Activated CD8-positive, alpha-beta T cell treated with anti-CD3 and anti-CD28 coated beads for 36 hours (primary cell): ENCODE results near the gene AVL9. TPM values are rescaled to one million over a fixed set of nuclear protein-coding genes. Genes with fewer than 3 reads are reported as not detected.

Source experiments
- ATAC-seq: fragments of 200-7000 bp; cut with Tn5 transposase; one replicate; pipeline ENCODE4 v1.10.0; 2021; ENCODE audit warnings: mild to moderate bottlenecking, moderate library complexity
- CTCF ChIA-PET: fragments of 350-600 bp; sonication (Branson Sonifier 250); formaldehyde crosslinking; loops from one replicate; lab custom pipeline; 2021; ENCODE audit warnings: antibody characterized with exemption; lab: Charles Lee
- POLR2A ChIA-PET: fragments of 350-600 bp; sonication (Branson Sonifier 250); formaldehyde crosslinking; loops from one replicate; lab custom pipeline; 2021; ENCODE audit warnings: antibody characterized with exemption; lab: Charles Lee
- DNase-seq: peaks from one replicate; pipeline ENCODE4 v3.0.0-alpha.2; 2020
- H3K27ac Mint-ChIP-seq: one replicate; pipeline ENCODE4 v1.8.0; 2021; ENCODE audit warnings: mild to moderate bottlenecking, mixed read lengths
- H3K27me3 Mint-ChIP-seq: one replicate; pipeline ENCODE4 v1.8.0; 2021; ENCODE audit warnings: mixed read lengths
- H3K36me3 Mint-ChIP-seq: one replicate; pipeline ENCODE4 v1.8.0; 2021; ENCODE audit warnings: low read depth, mixed read lengths
- H3K4me1 Mint-ChIP-seq: one replicate; pipeline ENCODE4 v1.8.0; 2021; ENCODE audit warnings: low read depth, mixed read lengths
- H3K4me3 Mint-ChIP-seq: one replicate; pipeline ENCODE4 v1.8.0; 2021; ENCODE audit warnings: mild to moderate bottlenecking, moderate library complexity, mixed read lengths
- H3K9me3 Mint-ChIP-seq: one replicate; pipeline ENCODE4 v1.8.0; 2021; ENCODE audit warnings: mixed read lengths
- intact Hi-C: fragments of 100-400 bp; cut with micrococcal nuclease; formaldehyde crosslinking; loops from one replicate; pipeline ENCODE4 v1.10.0; 2022
- total RNA-seq, 2 experiments: library from RNA; stranded (reverse); gene quantifications; one replicate each; pipeline ENCODE4 v1.2.3, GENCODE V29; 2021
- TF ChIP-seq, protein P1 (sequence below): fragments of 200-600 bp; IDR thresholded peaks from one replicate; pipeline ENCODE4 v1.8.0; 2022; ENCODE audit warnings: antibody characterized with exemption, mild to moderate bottlenecking

Gene AVL9
- total RNA-seq, 2 experiments from 2014 or later, result 54.0 to 63.5 TPM

DNA sequence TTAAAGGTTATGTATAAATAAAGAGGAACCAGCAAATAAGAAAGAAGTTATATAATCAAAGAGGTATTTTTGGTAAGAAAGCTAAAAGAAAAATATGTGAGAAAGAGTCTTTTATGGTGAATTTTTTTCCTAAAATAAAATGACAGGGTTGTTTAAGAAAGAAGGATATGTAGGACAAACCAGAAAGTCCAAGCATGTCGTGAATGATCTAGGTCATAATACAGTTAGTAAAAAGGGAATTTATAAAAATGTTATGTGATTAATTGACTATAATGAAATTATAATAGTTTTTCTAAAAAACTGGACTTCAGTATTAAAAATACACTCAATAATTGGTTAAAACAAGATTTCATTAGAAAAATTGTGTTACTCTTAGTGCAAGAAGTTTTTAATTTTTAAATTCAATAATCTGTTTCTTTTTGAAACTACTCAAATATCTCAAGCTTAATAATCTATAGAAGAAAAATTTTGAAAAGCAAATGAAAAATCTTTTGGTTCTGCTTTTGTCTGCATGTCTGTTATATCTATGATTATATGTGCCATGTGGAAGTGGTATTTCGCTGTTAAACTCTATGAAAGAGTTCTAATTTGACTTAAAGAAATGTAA, 23.3 kb downstream of the AVL9 start:
- peaks cover 26% of the 10 kb centered on the region for H3K9me3 Mint-ChIP-seq
- CTCF ChIA-PET, result no interaction called here
- ATAC-seq (no peak), DNase-seq (no peak)
- H3K36me3 Mint-ChIP-seq, result peaks cover 69% of the 10 kb centered on the region
- no peak overlapping the region for H3K4me3 Mint-ChIP-seq
- POLR2A ChIA-PET, result no interaction called here
- peaks cover 51% of the 10 kb centered on the region for H3K4me1 Mint-ChIP-seq
- intact Hi-C loops, result no loop called here
- TF ChIP-seq, protein P1, sequence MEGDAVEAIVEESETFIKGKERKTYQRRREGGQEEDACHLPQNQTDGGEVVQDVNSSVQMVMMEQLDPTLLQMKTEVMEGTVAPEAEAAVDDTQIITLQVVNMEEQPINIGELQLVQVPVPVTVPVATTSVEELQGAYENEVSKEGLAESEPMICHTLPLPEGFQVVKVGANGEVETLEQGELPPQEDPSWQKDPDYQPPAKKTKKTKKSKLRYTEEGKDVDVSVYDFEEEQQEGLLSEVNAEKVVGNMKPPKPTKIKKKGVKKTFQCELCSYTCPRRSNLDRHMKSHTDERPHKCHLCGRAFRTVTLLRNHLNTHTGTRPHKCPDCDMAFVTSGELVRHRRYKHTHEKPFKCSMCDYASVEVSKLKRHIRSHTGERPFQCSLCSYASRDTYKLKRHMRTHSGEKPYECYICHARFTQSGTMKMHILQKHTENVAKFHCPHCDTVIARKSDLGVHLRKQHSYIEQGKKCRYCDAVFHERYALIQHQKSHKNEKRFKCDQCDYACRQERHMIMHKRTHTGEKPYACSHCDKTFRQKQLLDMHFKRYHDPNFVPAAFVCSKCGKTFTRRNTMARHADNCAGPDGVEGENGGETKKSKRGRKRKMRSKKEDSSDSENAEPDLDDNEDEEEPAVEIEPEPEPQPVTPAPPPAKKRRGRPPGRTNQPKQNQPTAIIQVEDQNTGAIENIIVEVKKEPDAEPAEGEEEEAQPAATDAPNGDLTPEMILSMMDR, result no peak
- H3K27ac Mint-ChIP-seq, result no peak overlapping the region
- no peaks in the 10 kb centered on the region for H3K27me3 Mint-ChIP-seq

DNA sequence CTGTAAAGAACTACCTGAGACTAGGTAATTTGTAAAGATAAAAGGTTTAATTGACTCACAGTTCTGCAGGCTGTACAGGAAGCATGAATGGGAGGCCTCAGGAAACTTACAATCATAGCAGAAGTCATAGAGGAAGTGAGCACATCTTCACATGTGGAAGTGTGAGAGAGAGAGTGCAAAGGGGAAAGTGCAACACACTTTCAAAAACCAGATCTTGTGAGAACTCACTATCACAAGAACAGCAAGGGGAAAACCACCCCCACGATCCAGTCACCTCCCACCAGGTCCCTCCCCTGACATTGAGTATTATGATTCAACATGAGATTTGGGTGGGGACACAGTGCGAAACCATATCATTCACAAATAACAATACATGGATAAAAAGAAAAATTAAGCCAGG, 24.5 kb downstream of the AVL9 start:
- H3K4me3 Mint-ChIP-seq, result no peak overlapping the region
- H3K27ac Mint-ChIP-seq, result peak overlapping the region; percentile 84
- H3K9me3 Mint-ChIP-seq, result peaks cover 26% of the 10 kb centered on the region
- peak; percentile 23 for ATAC-seq
- TF ChIP-seq, protein P1, result no peak
- ChIA-PET CTCF (no interaction called here), POLR2A (no interaction called here)
- H3K27me3 Mint-ChIP-seq, result no peaks in the 10 kb centered on the region
- peaks cover 64% of the 10 kb centered on the region for H3K36me3 Mint-ChIP-seq
- peaks cover 42% of the 10 kb centered on the region for H3K4me1 Mint-ChIP-seq
- DNase-seq, result peak; percentile 52
- intact Hi-C loops, result no loop called here

DNA sequence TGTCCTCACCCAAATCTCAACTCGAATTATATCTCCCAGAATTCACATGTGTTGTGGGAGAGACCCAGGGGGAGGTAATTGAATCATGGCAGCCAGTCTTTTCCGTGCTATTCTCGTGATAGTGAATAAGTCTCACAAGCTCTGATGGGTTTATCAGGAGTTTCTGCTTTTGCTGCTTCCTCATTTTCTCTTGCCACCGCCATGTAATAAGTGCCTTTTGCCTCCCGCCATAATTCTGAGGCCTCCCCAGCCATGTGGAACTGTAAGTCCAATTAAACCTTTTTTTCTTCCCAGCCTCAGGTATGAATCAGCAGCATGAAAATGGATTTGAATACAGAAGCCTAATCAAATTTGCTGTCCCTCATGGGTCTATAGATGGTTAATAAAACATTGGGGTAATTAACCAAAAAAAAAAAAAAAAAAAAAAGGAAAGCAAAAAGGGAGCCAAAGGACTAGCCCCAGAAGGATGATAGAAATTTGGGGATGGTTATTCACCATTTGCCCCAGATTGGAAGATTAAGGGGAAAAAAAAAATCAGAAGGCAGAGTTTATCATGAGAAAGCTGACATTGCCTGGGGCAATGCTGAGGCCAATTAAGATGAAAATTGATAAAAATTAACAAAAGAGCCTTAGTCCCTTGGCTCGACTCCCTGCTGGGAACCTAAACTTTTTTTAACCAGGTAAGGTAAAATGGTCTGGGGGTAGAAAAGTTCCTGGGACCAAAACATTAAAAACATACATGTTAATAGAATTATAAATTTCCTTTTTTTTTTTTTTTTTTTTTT, 27.6 kb downstream of the AVL9 start:
- Mint-ChIP-seq H3K27me3 (no peaks in the 10 kb centered on the region), H3K27ac (no peak overlapping the region), H3K4me3 (no peak overlapping the region), H3K9me3 (peaks cover 19% of the 10 kb centered on the region), H3K4me1 (peaks cover 29% of the 10 kb centered on the region), H3K36me3 (peaks cover 44% of the 10 kb centered on the region)
- CTCF ChIA-PET, result no interaction called here
- POLR2A ChIA-PET, result interaction anchor here (1.5 kb wide), 1 partner anchor 12 kb away, joined by 3 read pairs; no protein-coding TSS in a partner anchor
- ATAC-seq (no peak), DNase-seq (no peak)
- TF ChIP-seq, protein P1, result no peak
- intact Hi-C loops, result no loop called here

DNA sequence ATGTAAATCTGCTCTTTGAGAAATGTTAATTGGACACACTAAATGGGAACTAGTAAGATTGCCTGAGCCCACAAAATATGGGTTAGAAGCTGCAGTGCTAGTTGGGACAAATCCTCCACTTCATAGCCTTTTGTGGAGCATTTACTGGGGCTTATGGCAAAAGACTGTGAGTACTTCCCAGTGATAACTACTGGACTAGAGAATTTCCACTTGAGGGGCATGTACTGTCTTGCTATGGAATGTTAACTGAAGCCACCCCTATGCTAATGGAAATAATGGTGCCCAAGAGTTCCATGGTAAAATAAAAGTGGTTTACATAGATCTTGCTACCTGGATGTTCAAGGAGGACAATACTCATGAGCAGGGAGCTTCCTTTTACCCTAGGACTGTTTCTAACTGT, 29.3 kb downstream of the AVL9 start:
- Mint-ChIP-seq H3K4me3 (no peak overlapping the region), H3K27me3 (no peaks in the 10 kb centered on the region), H3K9me3 (peaks cover 19% of the 10 kb centered on the region), H3K4me1 (peaks cover 33% of the 10 kb centered on the region), H3K27ac (no peak overlapping the region), H3K36me3 (peaks cover 42% of the 10 kb centered on the region)
- intact Hi-C loops, result no loop called here
- ATAC-seq (no peak), DNase-seq (no peak)
- TF ChIP-seq, protein P1, result no peak
- POLR2A ChIA-PET, result no interaction called here
- CTCF ChIA-PET, result no interaction called here

DNA sequence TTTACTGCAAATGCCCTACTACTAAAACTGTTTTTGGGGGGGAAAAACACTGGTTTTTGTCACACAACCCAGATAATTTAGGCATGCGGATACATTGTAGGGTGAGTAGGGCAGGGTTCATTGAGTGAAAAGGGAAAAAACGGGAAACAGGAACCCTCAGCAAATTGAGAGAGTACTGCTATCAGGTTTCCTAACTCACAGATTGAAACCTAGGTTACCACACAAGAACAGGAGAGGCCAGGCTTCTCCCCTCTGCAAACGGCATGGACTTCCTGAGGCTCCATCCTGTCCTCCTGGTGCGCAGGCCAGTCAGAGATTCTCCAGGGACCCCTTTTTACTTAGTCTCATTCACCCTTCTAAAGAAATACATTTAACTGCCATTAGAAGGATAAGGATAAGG, 30.6 kb downstream of the AVL9 start:
- CTCF ChIA-PET, result no interaction called here
- no peak for ATAC-seq
- Mint-ChIP-seq H3K4me3 (no peak overlapping the region), H3K27me3 (no peaks in the 10 kb centered on the region), H3K27ac (no peak overlapping the region), H3K4me1 (peaks cover 30% of the 10 kb centered on the region), H3K9me3 (peaks cover 10% of the 10 kb centered on the region), H3K36me3 (peaks cover 30% of the 10 kb centered on the region)
- POLR2A ChIA-PET, result no interaction called here
- DNase-seq, result no peak
- TF ChIP-seq, protein P1, result no peak
- intact Hi-C loops, result no loop called here
